ENCODE measurements around the gene ABTB2.
A peak's percentile ranks its signal among the peaks of the same experiment; 100 is the strongest.
"Not testable (repeated sequence)": the region's sequence is repeated elsewhere in the genome, so short reads cannot be mapped to it uniquely, and the experiment has no call there.

Gene ABTB2

DNA sequence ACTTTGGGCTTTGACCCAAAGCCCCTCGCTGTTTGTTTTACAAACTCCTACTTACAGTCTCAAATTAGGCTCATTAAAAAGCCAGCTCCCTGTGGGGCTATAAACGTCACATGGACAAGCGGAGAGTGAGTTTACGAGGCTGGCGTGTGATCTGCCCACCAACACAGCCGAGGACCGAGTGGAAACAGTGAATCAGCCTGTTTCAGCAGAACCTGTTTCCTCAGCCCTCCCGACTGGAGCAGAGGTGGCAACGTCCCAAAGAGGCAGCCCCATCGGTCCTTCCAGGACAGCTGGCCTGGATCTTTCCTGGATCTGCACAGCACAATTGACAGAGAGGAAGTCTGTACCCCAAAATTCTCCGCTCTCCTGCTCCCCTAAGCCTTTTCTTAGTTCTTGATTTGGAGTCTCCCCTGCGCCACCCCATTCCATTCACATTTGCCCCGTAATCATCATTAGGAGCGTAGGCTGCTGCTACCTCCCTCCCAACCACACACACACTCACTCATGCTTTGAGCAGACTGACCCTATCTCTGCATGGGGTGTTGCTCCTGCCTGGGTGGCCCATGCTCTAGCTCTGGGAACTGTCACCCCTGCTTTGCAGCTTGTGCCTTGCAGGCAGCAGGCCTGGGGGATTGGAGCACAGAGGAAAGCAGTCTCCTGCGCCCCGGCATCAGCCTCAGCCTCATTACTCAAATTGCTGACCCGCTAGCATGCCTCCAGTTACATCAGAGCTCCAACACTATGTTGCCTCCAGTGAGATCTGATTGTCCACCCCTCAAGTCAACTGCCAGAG lies 134.6 kb downstream of the ABTB2 start:
- DNase-seq (ENCODE audit: low read depth) = peak; percentile 83
- TF ChIP-seq, protein P1, sequence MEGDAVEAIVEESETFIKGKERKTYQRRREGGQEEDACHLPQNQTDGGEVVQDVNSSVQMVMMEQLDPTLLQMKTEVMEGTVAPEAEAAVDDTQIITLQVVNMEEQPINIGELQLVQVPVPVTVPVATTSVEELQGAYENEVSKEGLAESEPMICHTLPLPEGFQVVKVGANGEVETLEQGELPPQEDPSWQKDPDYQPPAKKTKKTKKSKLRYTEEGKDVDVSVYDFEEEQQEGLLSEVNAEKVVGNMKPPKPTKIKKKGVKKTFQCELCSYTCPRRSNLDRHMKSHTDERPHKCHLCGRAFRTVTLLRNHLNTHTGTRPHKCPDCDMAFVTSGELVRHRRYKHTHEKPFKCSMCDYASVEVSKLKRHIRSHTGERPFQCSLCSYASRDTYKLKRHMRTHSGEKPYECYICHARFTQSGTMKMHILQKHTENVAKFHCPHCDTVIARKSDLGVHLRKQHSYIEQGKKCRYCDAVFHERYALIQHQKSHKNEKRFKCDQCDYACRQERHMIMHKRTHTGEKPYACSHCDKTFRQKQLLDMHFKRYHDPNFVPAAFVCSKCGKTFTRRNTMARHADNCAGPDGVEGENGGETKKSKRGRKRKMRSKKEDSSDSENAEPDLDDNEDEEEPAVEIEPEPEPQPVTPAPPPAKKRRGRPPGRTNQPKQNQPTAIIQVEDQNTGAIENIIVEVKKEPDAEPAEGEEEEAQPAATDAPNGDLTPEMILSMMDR (conservative IDR thresholded peaks at IDR 0.05; ENCODE audit: control insufficient read depth, insufficient read depth, low read depth, low read length) = no peak
- H3K4me3 ChIP-seq (ENCODE audit: control insufficient read depth, low read depth, low read length) = no peak overlapping the region

DNA sequence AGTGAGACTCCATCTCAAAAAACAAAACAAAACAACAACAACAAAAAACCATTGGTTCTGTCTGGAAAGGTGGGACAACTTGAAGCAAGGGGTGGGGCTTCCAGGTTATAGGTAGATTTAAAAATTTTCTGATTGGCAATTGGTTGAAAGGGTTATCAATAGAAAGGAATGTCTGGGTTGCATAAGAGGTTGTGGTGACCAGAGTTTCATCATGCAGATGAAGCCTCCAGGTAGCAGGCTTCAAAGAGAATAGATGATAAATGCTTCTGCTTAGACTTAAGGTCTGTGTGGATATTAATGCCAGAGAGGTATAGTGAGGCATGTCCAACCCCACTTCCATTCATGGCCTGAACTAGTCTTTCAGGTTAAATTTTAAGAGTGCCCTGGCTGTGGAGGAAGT lies 135.8 kb downstream of the ABTB2 start:
- no peak for DNase-seq (ENCODE audit: low read depth)
- TF ChIP-seq, protein P1 (conservative IDR thresholded peaks at IDR 0.05; ENCODE audit: control insufficient read depth, insufficient read depth, low read depth, low read length) = no peak
- no peak overlapping the region for H3K4me3 ChIP-seq (ENCODE audit: control insufficient read depth, low read depth, low read length)

DNA sequence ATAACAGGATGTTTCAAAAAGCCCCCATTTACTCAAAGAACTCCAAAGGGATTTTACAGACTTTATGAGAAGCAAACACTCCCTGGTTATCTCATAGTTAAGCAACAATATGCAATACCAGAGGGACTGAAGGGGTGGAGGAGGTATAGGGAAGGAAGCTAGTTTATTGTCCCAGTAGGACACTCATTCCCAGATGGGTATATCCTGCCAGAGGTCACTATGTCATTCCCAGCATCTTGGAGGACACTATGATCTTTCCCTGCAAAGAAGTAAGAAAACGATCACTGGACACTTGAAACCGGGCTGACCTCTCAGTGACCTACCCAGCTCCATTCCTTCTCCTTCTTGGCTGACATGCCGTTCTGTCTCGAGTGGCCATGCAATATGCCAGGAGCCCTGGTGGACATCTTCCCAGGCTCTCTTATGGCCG lies 137.9 kb downstream of the ABTB2 start:
- no peak for DNase-seq (ENCODE audit: low read depth)
- TF ChIP-seq, protein P1 (conservative IDR thresholded peaks at IDR 0.05; ENCODE audit: control insufficient read depth, insufficient read depth, low read depth, low read length) = no peak
- H3K4me3 ChIP-seq (ENCODE audit: control insufficient read depth, low read depth, low read length) = no peak overlapping the region

DNA sequence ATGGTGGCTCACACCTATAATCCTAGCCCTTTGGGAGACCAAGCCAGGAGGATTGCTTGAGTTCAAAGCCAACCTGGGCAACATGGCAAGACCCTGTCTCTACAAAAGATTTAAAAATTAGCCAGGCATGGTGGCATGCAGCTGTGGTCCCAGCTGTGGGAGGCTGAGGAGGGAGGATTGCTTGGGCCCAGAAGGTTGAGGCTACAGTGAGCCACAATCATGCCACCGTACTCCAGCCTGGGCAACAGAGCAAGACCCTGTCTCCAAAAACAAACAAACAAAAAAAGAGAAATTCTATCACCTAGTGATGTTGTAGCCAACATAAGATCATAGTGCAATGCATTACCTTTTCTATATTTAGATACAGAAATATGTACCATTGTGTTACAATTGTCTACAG lies 138.5 kb downstream of the ABTB2 start:
- H3K4me3 ChIP-seq (ENCODE audit: control insufficient read depth, low read depth, low read length) = no peak overlapping the region
- no peak for DNase-seq (ENCODE audit: low read depth)
- TF ChIP-seq, protein P1 (conservative IDR thresholded peaks at IDR 0.05; ENCODE audit: control insufficient read depth, insufficient read depth, low read depth, low read length) = no peak

DNA sequence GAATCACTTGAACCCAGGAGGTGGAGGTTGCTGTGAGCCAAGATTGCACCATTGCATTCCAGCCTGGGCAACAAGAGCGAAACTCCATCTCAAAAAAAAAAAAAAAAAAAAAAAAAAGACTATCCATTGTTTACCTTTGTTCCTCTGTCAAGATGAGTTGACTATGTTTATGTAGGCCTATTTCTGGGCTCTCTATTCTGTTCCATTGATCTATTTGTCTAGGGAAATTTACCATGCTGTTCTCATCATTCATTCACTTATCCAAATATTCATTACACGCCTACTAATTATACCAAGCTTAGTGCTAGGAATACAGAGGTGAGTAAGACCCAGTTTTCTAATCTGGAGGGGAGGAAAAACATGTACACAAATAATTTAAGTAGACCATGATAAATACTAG lies 139.1 kb downstream of the ABTB2 start:
- not testable (repeated sequence) for DNase-seq (ENCODE audit: low read depth); H3K4me3 ChIP-seq (ENCODE audit: control insufficient read depth, low read depth, low read length)

DNA sequence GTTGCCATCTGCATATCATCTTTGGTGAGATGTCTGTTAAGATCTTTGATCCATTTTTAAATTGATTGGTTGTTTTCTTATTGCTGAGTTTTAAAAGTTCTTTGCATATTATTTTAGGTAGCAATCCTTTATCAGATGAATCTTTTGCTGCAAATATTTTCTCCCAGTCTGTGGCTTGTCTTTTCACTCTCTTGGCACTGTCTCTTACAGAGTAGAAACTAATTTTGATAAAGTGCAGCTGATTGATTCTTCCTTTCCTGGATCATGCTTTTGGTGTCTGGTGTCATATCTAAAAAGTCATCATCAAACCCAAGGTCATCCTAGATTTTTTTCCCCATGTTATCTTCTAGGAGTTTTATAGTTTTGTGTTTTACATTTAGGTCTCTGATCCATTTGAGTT lies 139.7 kb downstream of the ABTB2 start:
- no peak for DNase-seq (ENCODE audit: low read depth)
- TF ChIP-seq, protein P1 (conservative IDR thresholded peaks at IDR 0.05; ENCODE audit: control insufficient read depth, insufficient read depth, low read depth, low read length) = no peak
- no peak overlapping the region for H3K4me3 ChIP-seq (ENCODE audit: control insufficient read depth, low read depth, low read length)

DNA sequence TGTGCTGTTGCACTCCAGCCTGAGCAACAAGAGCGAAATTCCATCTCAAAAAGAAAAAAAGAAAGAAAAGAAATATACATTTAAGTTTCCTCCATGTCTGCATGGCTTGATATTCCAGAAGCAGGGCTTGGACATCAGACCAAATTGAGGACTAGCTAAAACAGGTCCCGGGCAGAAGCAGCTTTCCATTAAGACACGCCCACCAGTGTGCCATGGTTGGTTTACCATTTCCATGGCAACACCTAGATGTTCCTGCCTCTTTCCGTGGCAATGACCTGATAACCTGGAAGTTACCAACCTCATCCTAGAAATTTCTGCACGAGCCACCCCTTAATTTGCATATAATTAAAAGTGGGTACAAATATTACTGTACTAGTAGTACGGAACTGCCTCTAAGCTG lies 141.1 kb downstream of the ABTB2 start:
- no peak overlapping the region for H3K4me3 ChIP-seq (ENCODE audit: control insufficient read depth, low read depth, low read length)
- DNase-seq (ENCODE audit: low read depth) = no peak
- TF ChIP-seq, protein P1 (conservative IDR thresholded peaks at IDR 0.05; ENCODE audit: control insufficient read depth, insufficient read depth, low read depth, low read length) = no peak
